SK-N-SH treated with all-trans-retinoic acid at 6 μM for 48 hours (cell line): ENCODE results near the gene CNPY1.

Experiments
- ARNTL ChIP-seq: fragments of 450-650 bp; formaldehyde crosslinking; IDR thresholded peaks from 2 replicates; pipeline ENCODE4 v1.5.0; 2020; ENCODE audit warnings: low read depth, mild to moderate bottlenecking, moderate library complexity, borderline replicate concordance
- BACH2 ChIP-seq: fragments of 250-450 bp; sonication (Bioruptor Pico); IDR thresholded peaks from 2 replicates; pipeline ENCODE4 v1.9.0; 2021; ENCODE audit warnings: mild to moderate bottlenecking, borderline replicate concordance
- CSDC2 ChIP-seq: fragments of 250-450 bp; sonication (Bioruptor Pico); IDR thresholded peaks from 2 replicates; pipeline ENCODE4 v1.5.0; 2020; ENCODE audit warnings: mild to moderate bottlenecking, moderate library complexity
- GLIS3 ChIP-seq: fragments of 250-450 bp; sonication (Bioruptor Pico); IDR thresholded peaks from 2 replicates; pipeline ENCODE4 v1.5.0; 2020; ENCODE audit warnings: mild to moderate bottlenecking, moderate library complexity
- OSR1 ChIP-seq: fragments of 250-450 bp; sonication (Bioruptor Pico); IDR thresholded peaks from 2 replicates; pipeline ENCODE4 v1.8.0; 2022; ENCODE audit warnings: moderate library complexity, mild to moderate bottlenecking, inconsistent platforms
- PPARA ChIP-seq: fragments of 250-450 bp; sonication (Bioruptor Pico); IDR thresholded peaks from 2 replicates; pipeline ENCODE4 v1.5.0; 2020; ENCODE audit warnings: mild to moderate bottlenecking, borderline replicate concordance
- ZFP3 ChIP-seq: fragments of 250-450 bp; sonication (Bioruptor Pico); IDR thresholded peaks from 2 replicates; pipeline ENCODE4 v1.5.0; 2020; ENCODE audit warnings: mild to moderate bottlenecking, moderate library complexity
- TF ChIP-seq, protein P1 (sequence below): fragments of 250-450 bp; sonication (Bioruptor Pico); IDR thresholded peaks from 2 replicates; pipeline ENCODE4 v1.8.0; 2020; ENCODE audit warnings: mild to moderate bottlenecking, moderate library complexity, borderline replicate concordance
- TF ChIP-seq, protein P2 (sequence below): fragments of 250-450 bp; sonication (Bioruptor Pico); IDR thresholded peaks from 2 replicates; pipeline ENCODE4 v1.5.1; 2021; ENCODE audit warnings: mild to moderate bottlenecking, moderate library complexity

DNA sequence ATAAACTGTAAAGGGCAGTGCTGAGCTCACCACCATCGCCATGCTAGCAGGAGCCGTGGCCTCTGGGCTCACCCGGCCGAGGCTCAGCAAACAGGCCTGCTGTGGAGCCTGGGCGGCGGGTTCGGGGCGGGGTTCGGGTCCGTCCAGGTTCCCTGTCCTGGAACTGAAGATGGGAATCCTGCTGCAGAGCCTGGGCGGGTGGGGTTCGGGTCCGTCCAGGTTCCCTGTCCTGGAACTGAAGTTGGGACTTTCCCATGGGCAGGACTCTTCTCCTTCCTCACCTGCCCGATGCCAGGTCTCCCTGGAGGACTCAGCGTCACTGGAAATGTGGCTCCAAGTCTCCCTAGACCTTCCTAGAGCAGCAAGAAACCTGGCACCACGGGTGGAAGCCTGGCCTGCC is 51.8 kb downstream of the CNPY1 start:
- no peak for TF ChIP-seq ZFP3 (CRISPR knock-in tag)
- TF ChIP-seq, protein P1, sequence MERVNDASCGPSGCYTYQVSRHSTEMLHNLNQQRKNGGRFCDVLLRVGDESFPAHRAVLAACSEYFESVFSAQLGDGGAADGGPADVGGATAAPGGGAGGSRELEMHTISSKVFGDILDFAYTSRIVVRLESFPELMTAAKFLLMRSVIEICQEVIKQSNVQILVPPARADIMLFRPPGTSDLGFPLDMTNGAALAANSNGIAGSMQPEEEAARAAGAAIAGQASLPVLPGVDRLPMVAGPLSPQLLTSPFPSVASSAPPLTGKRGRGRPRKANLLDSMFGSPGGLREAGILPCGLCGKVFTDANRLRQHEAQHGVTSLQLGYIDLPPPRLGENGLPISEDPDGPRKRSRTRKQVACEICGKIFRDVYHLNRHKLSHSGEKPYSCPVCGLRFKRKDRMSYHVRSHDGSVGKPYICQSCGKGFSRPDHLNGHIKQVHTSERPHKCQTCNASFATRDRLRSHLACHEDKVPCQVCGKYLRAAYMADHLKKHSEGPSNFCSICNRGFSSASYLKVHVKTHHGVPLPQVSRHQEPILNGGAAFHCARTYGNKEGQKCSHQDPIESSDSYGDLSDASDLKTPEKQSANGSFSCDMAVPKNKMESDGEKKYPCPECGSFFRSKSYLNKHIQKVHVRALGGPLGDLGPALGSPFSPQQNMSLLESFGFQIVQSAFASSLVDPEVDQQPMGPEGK (CRISPR knock-in tag): no peak
- TF ChIP-seq OSR1 (CRISPR knock-in tag): no peak
- no peak for TF ChIP-seq BACH2 (CRISPR knock-in tag)
- TF ChIP-seq ARNTL (CRISPR knock-in tag): no peak
- TF ChIP-seq GLIS3 (CRISPR knock-in tag): no peak
- TF ChIP-seq PPARA (CRISPR knock-in tag): no peak
- TF ChIP-seq CSDC2 (CRISPR knock-in tag): no peak
- TF ChIP-seq, protein P2, sequence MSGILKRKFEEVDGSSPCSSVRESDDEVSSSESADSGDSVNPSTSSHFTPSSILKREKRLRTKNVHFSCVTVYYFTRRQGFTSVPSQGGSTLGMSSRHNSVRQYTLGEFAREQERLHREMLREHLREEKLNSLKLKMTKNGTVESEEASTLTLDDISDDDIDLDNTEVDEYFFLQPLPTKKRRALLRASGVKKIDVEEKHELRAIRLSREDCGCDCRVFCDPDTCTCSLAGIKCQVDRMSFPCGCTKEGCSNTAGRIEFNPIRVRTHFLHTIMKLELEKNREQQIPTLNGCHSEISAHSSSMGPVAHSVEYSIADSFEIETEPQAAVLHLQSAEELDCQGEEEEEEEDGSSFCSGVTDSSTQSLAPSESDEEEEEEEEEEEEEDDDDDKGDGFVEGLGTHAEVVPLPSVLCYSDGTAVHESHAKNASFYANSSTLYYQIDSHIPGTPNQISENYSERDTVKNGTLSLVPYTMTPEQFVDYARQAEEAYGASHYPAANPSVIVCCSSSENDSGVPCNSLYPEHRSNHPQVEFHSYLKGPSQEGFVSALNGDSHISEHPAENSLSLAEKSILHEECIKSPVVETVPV (CRISPR knock-in tag): no peak
